Body of pancreas (tissue), 4 donors: ENCODE data around the gene DMXL1. TPM values are rescaled to one million over a fixed set of nuclear protein-coding genes. Genes with fewer than 3 reads are reported as not detected.
A peak's percentile ranks its signal among the peaks of the same experiment; 100 is the strongest.
"Not testable (repeated sequence)": the region's sequence is repeated elsewhere in the genome, so short reads cannot be mapped to it uniquely, and the experiment has no call there.

ENCODE experiments used
- ATAC-seq: fragments of 150-250 bp; one replicate; pipeline ENCODE4 v1.9.1; 2016
- DNase-seq, 4 donors: peaks; one replicate each; pipeline ENCODE4 v3.0.0-alpha.2; 2019
- H3K27ac ChIP-seq, 4 donors: fragments of 200-600 bp; sonication (generic); 1 replicate in 3 of 4; 2 replicates in 1 of 4; pipeline versions ENCODE4 v1.5.1 to v1.6.1; 2016 to 2019; ENCODE audit warnings: mild to moderate bottlenecking in 1 of 4, mixed read lengths in 1 of 4, moderate library complexity in 1 of 4
- H3K27me3 ChIP-seq, 2 donors: fragments of 200-600 bp; sonication (generic); one replicate each; pipeline ENCODE4 v1.6.0; 2016; ENCODE audit warnings: mild to moderate bottlenecking in 1 of 2
- H3K36me3 ChIP-seq, 2 donors: fragments of 200-600 bp; sonication (generic); replicated peaks in 1 of 2; 2 replicates each; pipeline ENCODE4 v1.5.1; 2016; ENCODE audit warnings: low read depth in 2 of 2; ENCODE audit not compliant: insufficient read depth in 1 of 2
- H3K4me1 ChIP-seq: fragments of 200-600 bp; sonication (generic); one replicate; pipeline ENCODE4 v1.6.0; 2016
- H3K4me3 ChIP-seq, 2 donors: fragments of 200-600 bp; sonication (generic); 1 replicate in 1 of 2; 2 replicates in 1 of 2; pipeline ENCODE4 v1.5.1; 2016 to 2019
- H3K9me3 ChIP-seq, 3 donors: fragments of 200-600 bp; sonication (generic); 1 replicate in 2 of 3; 2 replicates in 1 of 3; pipeline ENCODE4 v1.5.1; 2016
- CTCF ChIP-seq, 7 experiments: fragments of 450-650 bp in 4 of 7; fragments of 200-600 bp in 3 of 7; sonication (generic) in 3 of 7; IDR thresholded peaks; one replicate each; pipeline ENCODE4 v1.5.1; 2016 to 2019; ENCODE audit warnings: antibody characterized with exemption in 7 of 7
- POLR2A ChIP-seq, 3 donors: fragments of 450-650 bp; IDR thresholded peaks; one replicate each; pipeline ENCODE4 v1.6.1; 2016; ENCODE audit warnings: antibody characterized with exemption in 3 of 3, mild to moderate bottlenecking in 2 of 3
- WGBS, 2 donors: methylation state at CpG; one replicate each; pipeline ENCODE4 v1.1.5; 2017; 5-methylcytosine and 5-hydroxymethylcytosine counted together
- intact Hi-C: fragments of 100-400 bp; cut with DNase I; formaldehyde crosslinking; loops from one replicate; pipeline ENCODE4 v1.15.1; 2023
- total RNA-seq, 2 donors: library from RNA; depleted of rRNA; stranded (reverse); fragments of >200 nt; gene quantifications; one replicate each; pipeline ENCODE4 v1.1.0, GENCODE V29; 2016

DMXL1 gene
- total RNA-seq, 2 donors from 2014 or later, result 40.0 to 64.9 TPM

GRCh38 chr5:119176785-119177184, 105.9 kb downstream of the DMXL1 start:
- DNase-seq, result no peak
- no peaks in the 10 kb centered on the region for H3K27me3 ChIP-seq
- no peak overlapping the region for H3K27ac ChIP-seq
- WGBS, 2 donors, result 96 to 97% methylated on average over 3 of the region's 3 CpGs
- intact Hi-C loops, result no loop called here
- H3K9me3 ChIP-seq, result no peaks in the 10 kb centered on the region
- TF ChIP-seq CTCF (IDR thresholded peaks at IDR 0.05) (no peak), POLR2A (IDR thresholded peaks at IDR 0.05) (no peak)
- peaks cover 0 to 5% of the 10 kb centered on the region in 2 donors for H3K36me3 ChIP-seq
- ATAC-seq, result no peak
- no peak overlapping the region for H3K4me3 ChIP-seq
- H3K4me1 ChIP-seq, result no peaks in the 10 kb centered on the region

DNA sequence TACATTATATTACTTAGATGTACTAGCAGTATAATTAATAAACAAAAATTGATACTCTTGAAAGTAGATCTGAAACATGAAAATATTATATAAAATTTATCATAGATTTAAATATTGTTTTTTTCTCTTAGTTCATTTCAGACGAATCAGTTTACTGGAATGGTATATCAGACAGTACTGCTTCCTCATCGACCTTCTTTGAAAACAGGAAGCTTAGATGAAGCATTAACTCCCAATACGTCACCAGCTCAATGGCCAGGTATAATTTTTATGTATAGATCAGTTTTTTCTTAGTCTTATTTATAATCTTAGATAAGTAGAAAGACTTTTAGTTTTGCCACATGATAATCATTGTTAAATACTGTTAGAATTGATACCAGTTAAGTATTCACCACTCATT, 106.3 kb downstream of the DMXL1 start:
- intact Hi-C loops, result no loop called here
- 86 to 96% methylated on average over 3 of the region's 3 CpGs for WGBS, 2 donors
- no peak for TF ChIP-seq POLR2A (IDR thresholded peaks at IDR 0.05)
- no peak for TF ChIP-seq CTCF (IDR thresholded peaks at IDR 0.05)
- Histone ChIP-seq H3K36me3 (peaks cover 0 to 5% of the 10 kb centered on the region in 2 donors), H3K9me3 (no peaks in the 10 kb centered on the region), H3K4me3 (no peak overlapping the region), H3K27me3 (no peaks in the 10 kb centered on the region), H3K4me1 (no peaks in the 10 kb centered on the region), H3K27ac (no peak overlapping the region)
- DNase-seq (no peak), ATAC-seq (no peak)

GRCh38 chr5:119178435-119178834, 107.5 kb downstream of the DMXL1 start:
- peaks cover 0 to 5% of the 10 kb centered on the region in 2 donors for H3K36me3 ChIP-seq
- 85 to 87% methylated on average over 2 of the region's 2 CpGs for WGBS, 2 donors
- H3K27me3 ChIP-seq, result no peaks in the 10 kb centered on the region
- intact Hi-C loops, result no loop called here
- no peaks in the 10 kb centered on the region for H3K4me1 ChIP-seq
- H3K4me3 ChIP-seq, result no peak overlapping the region
- ATAC-seq (no peak), DNase-seq (no peak)
- no peak overlapping the region for H3K27ac ChIP-seq
- no peak for TF ChIP-seq POLR2A (IDR thresholded peaks at IDR 0.05)
- no peak for TF ChIP-seq CTCF (IDR thresholded peaks at IDR 0.05)
- H3K9me3 ChIP-seq, result no peaks in the 10 kb centered on the region

DNA sequence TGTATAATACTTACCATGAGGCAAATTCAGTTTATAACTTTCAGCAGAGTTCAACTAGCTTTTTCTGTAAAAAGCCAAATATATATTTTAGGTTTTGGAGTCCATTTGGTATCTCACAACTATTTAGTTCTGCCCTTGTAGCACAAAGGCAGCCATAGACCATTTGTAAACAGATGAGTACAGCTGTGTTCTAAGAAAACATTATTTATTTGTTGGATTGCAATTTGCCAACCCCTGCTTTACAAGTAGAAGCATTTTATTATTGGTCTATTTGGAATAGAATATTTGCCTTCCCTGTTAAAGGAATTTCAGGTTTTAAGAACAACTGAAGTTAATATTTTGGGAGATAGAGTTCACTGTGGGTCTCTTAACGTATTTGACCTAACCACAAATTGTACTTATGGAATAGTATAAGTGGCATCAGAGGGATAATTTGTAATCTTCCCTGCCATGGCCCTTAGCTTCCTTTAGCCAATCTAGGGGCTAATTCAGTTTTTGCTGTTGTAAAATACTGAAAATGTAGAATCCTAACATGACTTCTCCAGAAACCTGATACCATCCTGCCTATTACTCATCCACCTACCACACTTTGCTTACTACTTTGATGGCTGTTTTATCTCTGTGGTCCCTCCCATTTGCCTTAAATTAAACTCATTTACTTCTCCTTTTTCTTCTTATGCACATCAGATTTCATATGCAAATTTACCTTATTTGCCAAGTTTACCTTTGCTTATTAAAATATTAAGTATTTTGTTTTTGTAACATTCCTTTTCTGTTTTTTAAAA, 109.2 kb downstream of the DMXL1 start:
- WGBS, 2 donors, result 96 to 100% methylated on average over 1 of the region's 1 CpG
- no peaks in the 10 kb centered on the region for H3K27me3 ChIP-seq
- peaks cover 0 to 5% of the 10 kb centered on the region in 2 donors for H3K36me3 ChIP-seq
- no peaks in the 10 kb centered on the region for H3K9me3 ChIP-seq
- TF ChIP-seq CTCF (IDR thresholded peaks at IDR 0.05) (no peak), POLR2A (IDR thresholded peaks at IDR 0.05) (no peak)
- intact Hi-C loops, result no loop called here
- no peaks in the 10 kb centered on the region for H3K4me1 ChIP-seq
- ATAC-seq (no peak), DNase-seq (no peak)
- no peak overlapping the region for H3K27ac ChIP-seq
- H3K4me3 ChIP-seq, result no peak overlapping the region

- H3K27me3 ChIP-seq, H3K36me3 ChIP-seq, intact Hi-C loops, ATAC-seq, H3K9me3 ChIP-seq, H3K4me3 ChIP-seq, H3K4me1 ChIP-seq, H3K27ac ChIP-seq: not testable (repeated sequence)
- peak in 2 of 4 donors; percentile 8 to 37 for DNase-seq
- 26 to 33% methylated on average over 2 of the region's 2 CpGs for WGBS, 2 donors
Measured at GRCh38 chr5:119185512-119185911, 114.6 kb downstream of the DMXL1 start.
